Hepatocyte (in vitro differentiated cells): ENCODE measurements around the gene RIOX2. TPM values are rescaled to one million over a fixed set of nuclear protein-coding genes. Genes with fewer than 3 reads are reported as not detected.
"Not testable (repeated sequence)": the region's sequence is repeated elsewhere in the genome, so short reads cannot be mapped to it uniquely, and the experiment has no call there.

Experiments
- DNase-seq: peaks from one replicate; pipeline ENCODE4 v3.0.0-alpha.2; 2016; ENCODE audit warnings: low spot score
- H2AFZ ChIP-seq: fragments of 200-600 bp; sonication (generic); 2 replicates; pipeline ENCODE4 v1.6.0; 2016; ENCODE audit warnings: antibody characterized with exemption, mild to moderate bottlenecking
- H3K27ac ChIP-seq: fragments of 200-600 bp; sonication (generic); 2 replicates; pipeline ENCODE4 v1.5.1; 2016; ENCODE audit warnings: mild to moderate bottlenecking
- H3K27me3 ChIP-seq: fragments of 200-600 bp; sonication (generic); 2 replicates; pipeline ENCODE4 v1.6.1; 2016
- H3K36me3 ChIP-seq: fragments of 200-600 bp; sonication (generic); replicated peaks from 2 replicates; pipeline ENCODE4 v1.5.1; 2016; ENCODE audit warnings: low read depth; ENCODE audit not compliant: insufficient read depth
- H3K4me1 ChIP-seq: fragments of 200-600 bp; sonication (generic); 2 replicates; pipeline ENCODE4 v1.5.1; 2016; ENCODE audit warnings: mild to moderate bottlenecking, moderate library complexity; ENCODE audit not compliant: insufficient read depth
- H3K4me2 ChIP-seq: fragments of 200-600 bp; sonication (generic); 2 replicates; pipeline ENCODE4 v1.6.0; 2016
- H3K4me3 ChIP-seq: fragments of 200-600 bp; sonication (generic); 2 replicates; pipeline ENCODE4 v1.5.1; 2016; ENCODE audit warnings: mild to moderate bottlenecking
- H3K79me2 ChIP-seq: fragments of 200-600 bp; sonication (generic); 2 replicates; pipeline ENCODE4 v1.6.0; 2017; ENCODE audit warnings: mild to moderate bottlenecking
- H3K9me2 ChIP-seq: fragments of 200-600 bp; sonication (generic); replicated peaks from 2 replicates; pipeline ENCODE4 v1.6.0; 2017; ENCODE audit warnings: mild to moderate bottlenecking; ENCODE audit not compliant: insufficient read depth
- H3K9me3 ChIP-seq: fragments of 200-600 bp; sonication (generic); 2 replicates; pipeline ENCODE4 v1.5.1; 2016; ENCODE audit warnings: low read depth, mild to moderate bottlenecking
- H4K20me1 ChIP-seq: fragments of 200-600 bp; sonication (generic); 2 replicates; pipeline ENCODE4 v1.6.0; 2016; ENCODE audit warnings: mild to moderate bottlenecking; ENCODE audit not compliant: insufficient read depth, poor library complexity, severe bottlenecking
- EZH2 ChIP-seq: fragments of 200-600 bp; sonication (generic); IDR thresholded peaks from 2 replicates; pipeline ENCODE4 v1.6.1; 2016; ENCODE audit warnings: antibody characterized with exemption, mild to moderate bottlenecking, borderline replicate concordance
- EZH2phosphoT487 ChIP-seq: fragments of 200-600 bp; sonication (generic); IDR thresholded peaks from one replicate; pipeline ENCODE4 v1.6.1; 2018; ENCODE audit warnings: antibody characterized with exemption, mild to moderate bottlenecking, low read depth, moderate library complexity; ENCODE audit not compliant: unreplicated experiment, severe bottlenecking
- WGBS: methylation state at CpG from one replicate; pipeline ENCODE4 v1.1.6; 2016; ENCODE audit warnings: low lambda C conversion rate; ENCODE audit errors: missing lambda C conversion rate; 5-methylcytosine and 5-hydroxymethylcytosine counted together
- polyA plus RNA-seq: library from polyadenylated mRNA; unstranded; fragments of >200 nt; fragmentation: Nextera tagmentation; extraction: Ambion mirVana; gene quantifications from 2 replicates; pipeline ENCODE4 v1.2.1, GENCODE V29; 2016
- total RNA-seq: library from RNA; depleted of rRNA; stranded (reverse); fragments of >200 nt; gene quantifications from 2 replicates; pipeline ENCODE4 v1.2.3, GENCODE V29; 2014
- TF ChIP-seq, protein P1 (sequence below): fragments of 200-600 bp; sonication (generic); IDR thresholded peaks from 2 replicates; pipeline ENCODE4 v1.5.1; 2016; ENCODE audit warnings: antibody characterized with exemption, mild to moderate bottlenecking; ENCODE audit not compliant: poor library complexity

RIOX2 gene
- total and polyA plus RNA-seq, 2 experiments from 2014 or later: 15.5 to 26.2 TPM

DNA sequence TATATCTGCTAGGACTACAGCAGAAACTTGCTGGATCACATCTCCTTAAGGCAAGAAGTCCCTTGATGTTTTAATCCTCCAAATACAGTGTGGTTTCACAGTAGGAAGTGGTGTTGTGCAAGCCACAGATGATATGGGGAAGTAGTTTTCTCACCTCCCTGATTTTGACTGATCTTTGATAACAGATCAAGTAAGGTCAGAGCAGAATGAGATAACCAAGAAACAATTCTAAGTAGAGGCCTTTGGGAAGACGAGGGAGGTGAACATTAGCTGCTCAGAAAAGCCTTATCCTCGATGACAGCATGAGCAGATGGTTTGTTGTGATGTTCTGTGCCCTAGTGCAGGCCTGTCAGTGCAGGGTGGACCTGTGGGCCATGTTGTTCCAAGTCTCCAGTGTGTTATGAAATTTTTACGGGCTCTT, 61.3 kb downstream of the RIOX2 start:
- H3K36me3 ChIP-seq: no peaks in the 10 kb centered on the region
- H3K79me2 ChIP-seq: no peaks in the 10 kb centered on the region
- TF ChIP-seq, protein P1, sequence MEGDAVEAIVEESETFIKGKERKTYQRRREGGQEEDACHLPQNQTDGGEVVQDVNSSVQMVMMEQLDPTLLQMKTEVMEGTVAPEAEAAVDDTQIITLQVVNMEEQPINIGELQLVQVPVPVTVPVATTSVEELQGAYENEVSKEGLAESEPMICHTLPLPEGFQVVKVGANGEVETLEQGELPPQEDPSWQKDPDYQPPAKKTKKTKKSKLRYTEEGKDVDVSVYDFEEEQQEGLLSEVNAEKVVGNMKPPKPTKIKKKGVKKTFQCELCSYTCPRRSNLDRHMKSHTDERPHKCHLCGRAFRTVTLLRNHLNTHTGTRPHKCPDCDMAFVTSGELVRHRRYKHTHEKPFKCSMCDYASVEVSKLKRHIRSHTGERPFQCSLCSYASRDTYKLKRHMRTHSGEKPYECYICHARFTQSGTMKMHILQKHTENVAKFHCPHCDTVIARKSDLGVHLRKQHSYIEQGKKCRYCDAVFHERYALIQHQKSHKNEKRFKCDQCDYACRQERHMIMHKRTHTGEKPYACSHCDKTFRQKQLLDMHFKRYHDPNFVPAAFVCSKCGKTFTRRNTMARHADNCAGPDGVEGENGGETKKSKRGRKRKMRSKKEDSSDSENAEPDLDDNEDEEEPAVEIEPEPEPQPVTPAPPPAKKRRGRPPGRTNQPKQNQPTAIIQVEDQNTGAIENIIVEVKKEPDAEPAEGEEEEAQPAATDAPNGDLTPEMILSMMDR: no peak
- TF ChIP-seq EZH2phosphoT487 (no peak), EZH2 (no peak)
- no peak overlapping the region for H3K27ac ChIP-seq
- 52% methylated on average over 3 of the region's 3 CpGs for WGBS
- no peak overlapping the region for H2AFZ ChIP-seq
- no peaks in the 10 kb centered on the region for H3K9me2 ChIP-seq
- H3K9me3 ChIP-seq: no peaks in the 10 kb centered on the region
- no peak overlapping the region for H3K4me3 ChIP-seq
- no peaks in the 10 kb centered on the region for H3K27me3 ChIP-seq
- no peaks in the 10 kb centered on the region for H3K4me1 ChIP-seq
- no peak overlapping the region for H3K4me2 ChIP-seq
- no peaks in the 10 kb centered on the region for H4K20me1 ChIP-seq
- DNase-seq: peak; percentile 6

DNA sequence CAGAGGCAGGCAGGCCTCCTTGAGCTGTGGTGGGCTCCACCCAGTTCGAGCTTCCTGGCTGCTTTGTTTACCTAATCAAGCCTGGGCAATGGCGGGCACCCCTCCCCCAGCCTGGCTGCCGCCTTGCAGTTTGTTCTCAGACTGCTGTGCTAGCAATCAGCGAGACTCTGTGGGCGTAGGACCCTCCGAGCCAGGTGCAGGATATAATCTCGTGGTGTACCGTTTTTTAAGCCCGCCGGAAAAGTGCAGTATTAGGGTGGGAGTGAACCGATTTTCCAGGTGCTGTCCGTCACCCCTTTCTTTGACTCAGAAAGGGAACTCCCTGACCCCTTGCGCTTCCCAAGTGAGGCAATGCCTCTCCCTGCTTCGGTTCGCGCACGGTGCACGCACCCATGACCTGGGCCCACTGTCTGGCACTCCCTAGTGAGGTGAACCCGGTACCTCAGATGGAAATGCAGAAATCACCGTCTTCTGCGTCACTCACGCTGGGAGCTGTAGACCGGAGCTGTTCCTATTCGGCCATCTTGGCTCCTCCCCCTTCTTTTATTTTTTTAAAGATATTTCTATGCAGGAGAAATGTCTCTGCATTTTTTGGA, 61.9 kb downstream of the RIOX2 start:
- WGBS: 69% methylated on average over 24 of the region's 24 CpGs
- H3K79me2 ChIP-seq, H2AFZ ChIP-seq, H3K36me3 ChIP-seq, H3K9me3 ChIP-seq, H3K4me2 ChIP-seq, H3K27ac ChIP-seq, H3K4me1 ChIP-seq, H3K9me2 ChIP-seq, DNase-seq, H3K4me3 ChIP-seq, H4K20me1 ChIP-seq, H3K27me3 ChIP-seq: not testable (repeated sequence)

DNA sequence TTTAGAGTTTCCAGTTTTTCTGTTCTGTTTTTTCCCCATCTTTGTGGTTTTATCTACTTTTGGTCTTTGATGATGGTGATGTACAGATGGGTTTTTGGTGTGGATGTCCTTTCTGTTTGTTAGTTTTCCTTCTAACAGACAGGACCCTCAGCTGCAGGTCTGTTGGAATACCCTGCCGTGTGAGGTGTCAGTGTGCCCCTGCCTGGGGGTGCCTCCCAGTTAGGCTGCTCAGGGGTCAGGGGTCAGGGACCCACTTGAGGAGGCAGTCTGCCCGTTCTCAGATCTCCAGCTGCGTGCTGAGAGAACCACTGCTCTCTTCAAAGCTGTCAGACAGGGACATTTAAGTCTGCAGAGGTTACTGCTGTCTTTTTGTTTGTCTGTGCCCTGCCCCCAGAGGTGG, 62.4 kb downstream of the RIOX2 start:
- H3K4me1 ChIP-seq, H4K20me1 ChIP-seq, H3K36me3 ChIP-seq, DNase-seq, H3K9me2 ChIP-seq, H3K27me3 ChIP-seq, H3K27ac ChIP-seq, H3K4me2 ChIP-seq, H3K4me3 ChIP-seq, H3K9me3 ChIP-seq, H2AFZ ChIP-seq, H3K79me2 ChIP-seq: not testable (repeated sequence)
- 28% methylated on average over 2 of the region's 3 CpGs for WGBS

DNA sequence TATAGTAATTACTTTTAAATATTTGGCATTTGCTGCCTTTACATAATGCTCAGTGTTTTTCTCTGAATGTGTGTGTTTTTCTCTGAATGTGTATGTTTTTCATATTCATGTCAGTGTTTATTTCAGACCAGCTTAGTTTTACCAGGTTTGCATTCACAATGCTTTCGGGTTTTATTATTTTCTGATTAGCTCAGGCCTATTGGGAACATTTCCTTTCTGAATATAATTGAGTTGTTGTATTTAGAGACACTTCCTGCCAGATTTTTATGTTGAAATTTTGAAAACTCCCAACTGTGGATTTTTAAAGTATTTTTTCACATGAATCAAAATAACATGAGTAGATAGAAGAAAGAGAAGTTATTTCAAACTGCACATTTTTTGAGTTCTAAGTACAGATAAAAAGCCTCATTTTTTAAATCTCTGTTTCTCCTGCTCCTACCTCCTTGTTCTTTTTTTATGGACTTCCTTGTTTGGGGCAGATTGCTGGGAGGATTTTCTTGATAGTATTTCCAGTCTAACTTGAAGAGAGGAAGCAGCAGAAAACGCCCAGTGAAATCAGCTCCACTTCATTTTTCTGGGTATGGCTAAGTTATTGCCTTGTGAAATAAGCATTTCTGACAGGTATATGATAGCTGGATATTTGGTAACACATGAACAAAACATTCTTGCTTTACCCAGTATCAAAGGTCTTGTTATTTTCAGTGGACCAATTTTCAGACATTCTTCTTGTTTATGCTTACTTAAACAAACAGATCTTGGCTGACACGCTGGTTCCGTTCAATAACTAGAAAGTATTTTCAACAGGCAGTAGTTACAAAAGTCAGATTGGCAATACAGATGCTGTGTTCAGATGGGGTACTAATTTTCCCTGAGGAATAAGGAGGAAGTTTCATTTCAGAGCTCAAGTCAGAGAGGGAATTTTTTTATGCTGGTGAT, 70.7 kb downstream of the RIOX2 start:
- Histone ChIP-seq H3K4me3 (no peak overlapping the region), H3K27ac (peak overlapping the region; percentile 5), H3K4me2 (peak overlapping the region; percentile 17), H3K9me3 (no peaks in the 10 kb centered on the region), H3K27me3 (no peaks in the 10 kb centered on the region), H3K36me3 (no peaks in the 10 kb centered on the region), H3K79me2 (no peaks in the 10 kb centered on the region), H2AFZ (no peak overlapping the region), H3K4me1 (peaks cover 8% of the 10 kb centered on the region), H3K9me2 (no peaks in the 10 kb centered on the region), H4K20me1 (no peaks in the 10 kb centered on the region)
- WGBS: 56% methylated on average over 4 of the region's 4 CpGs
- TF ChIP-seq, protein P1: no peak
- TF ChIP-seq EZH2phosphoT487 (no peak), EZH2 (no peak)
- no peak for DNase-seq
